H9 (cell line): ENCODE results near the gene AQP5. TPM values are rescaled to one million over a fixed set of nuclear protein-coding genes. Genes with fewer than 3 reads are reported as not detected.

Experiments
- DNase-seq: peaks from one replicate; pipeline ENCODE4 v3.0.0-alpha.2; 2017
- H2AFZ ChIP-seq: one replicate; pipeline ENCODE4 v1.6.1; 2013; ENCODE audit warnings: mild to moderate bottlenecking, low read length, control low read depth, moderate library complexity
- H2AK5ac ChIP-seq: 2 replicates; pipeline ENCODE4 v1.6.1; 2013; ENCODE audit warnings: low read length, control low read depth, mixed read lengths; ENCODE audit not compliant: insufficient read length
- H2BK120ac ChIP-seq: one replicate; pipeline ENCODE4 v1.6.1; 2013; ENCODE audit warnings: low read depth, mild to moderate bottlenecking, low read length, control low read depth, inconsistent platforms; ENCODE audit not compliant: poor library complexity, severe bottlenecking
- H2BK12ac ChIP-seq: 2 replicates; pipeline ENCODE4 v1.6.1; 2013; ENCODE audit warnings: low read length, control low read depth, mixed read lengths, low read depth; ENCODE audit not compliant: insufficient read length
- H2BK15ac ChIP-seq: 2 replicates; pipeline ENCODE4 v1.6.1; 2013; ENCODE audit warnings: low read depth, low read length, control low read depth
- H2BK20ac ChIP-seq: one replicate; pipeline ENCODE4 v1.6.1; 2013; ENCODE audit warnings: low read depth, mild to moderate bottlenecking, low read length, control low read depth, inconsistent platforms; ENCODE audit not compliant: poor library complexity, severe bottlenecking
- H2BK5ac ChIP-seq: 2 replicates; pipeline ENCODE4 v1.6.1; 2013; ENCODE audit warnings: low read length, control low read depth, mixed read lengths; ENCODE audit not compliant: insufficient read length
- H3K14ac ChIP-seq: 2 replicates; pipeline ENCODE4 v1.6.1; 2013; ENCODE audit warnings: low read length, control low read depth; ENCODE audit not compliant: insufficient read depth
- H3K18ac ChIP-seq: 2 replicates; pipeline ENCODE4 v1.6.1; 2013; ENCODE audit warnings: low read depth, mild to moderate bottlenecking, mixed read lengths, low read length, control low read depth; ENCODE audit not compliant: insufficient read length
- H3K23ac ChIP-seq: 2 replicates; pipeline ENCODE4 v1.6.1; 2013; ENCODE audit warnings: low read length, control low read depth, mixed read lengths, low read depth; ENCODE audit not compliant: insufficient read length
- H3K23me2 ChIP-seq: 2 replicates; pipeline ENCODE4 v1.6.1; 2013; ENCODE audit warnings: low read depth, mild to moderate bottlenecking, mixed read lengths, low read length, control low read depth; ENCODE audit not compliant: insufficient read length, poor library complexity, severe bottlenecking
- H3K27ac ChIP-seq: 2 replicates; pipeline ENCODE4 v1.5.1; 2013; ENCODE audit warnings: low read length, control low read depth, mixed read lengths, low read depth; ENCODE audit not compliant: insufficient read length
- H3K27me3 ChIP-seq: 2 replicates; pipeline ENCODE4 v1.6.1; 2013; ENCODE audit warnings: low read length, control low read depth, inconsistent platforms; ENCODE audit not compliant: insufficient read depth
- H3K4ac ChIP-seq: 2 replicates; pipeline ENCODE4 v1.6.1; 2013; ENCODE audit warnings: low read depth, mild to moderate bottlenecking, control low read depth, inconsistent platforms, low read length, moderate library complexity
- H3K4me1 ChIP-seq: 2 replicates; pipeline ENCODE4 v1.6.1; 2013; ENCODE audit warnings: low read length, control low read depth, inconsistent platforms; ENCODE audit not compliant: insufficient read depth
- H3K4me2 ChIP-seq: 2 replicates; pipeline ENCODE4 v1.6.1; 2013; ENCODE audit warnings: low read length, control low read depth, mixed read lengths; ENCODE audit not compliant: insufficient read length, insufficient read depth
- H3K56ac ChIP-seq: 2 replicates; pipeline ENCODE4 v1.6.1; 2013; ENCODE audit warnings: low read depth, mild to moderate bottlenecking, mixed read lengths, low read length, control low read depth; ENCODE audit not compliant: insufficient read length
- H3K79me1 ChIP-seq: 2 replicates; pipeline ENCODE4 v1.6.1; 2013; ENCODE audit warnings: low read depth, mild to moderate bottlenecking, moderate library complexity, low read length, control low read depth, inconsistent platforms; ENCODE audit not compliant: insufficient read depth, poor library complexity, severe bottlenecking
- H3K79me2 ChIP-seq: 2 replicates; pipeline ENCODE4 v1.6.1; 2013; ENCODE audit warnings: low read length, control low read depth, inconsistent platforms; ENCODE audit not compliant: insufficient read depth
- H3K9ac ChIP-seq: 2 replicates; pipeline ENCODE4 v1.6.1; 2013; ENCODE audit warnings: low read length, control low read depth, mixed read lengths; ENCODE audit not compliant: insufficient read length; ENCODE audit errors: extremely low read depth
- H3K9me3 ChIP-seq: one replicate; pipeline ENCODE4 v1.6.1; 2013; ENCODE audit warnings: low read depth, low read length, inconsistent platforms; ENCODE audit not compliant: control insufficient read depth
- H3T11ph ChIP-seq: one replicate; pipeline ENCODE4 v1.6.1; 2013; ENCODE audit warnings: mild to moderate bottlenecking, low read length, control low read depth, inconsistent platforms
- H4K20me1 ChIP-seq: one replicate; pipeline ENCODE4 v1.6.1; 2013; ENCODE audit not compliant: control insufficient read depth, insufficient read length, insufficient read depth
- H4K5ac ChIP-seq: 2 replicates; pipeline ENCODE4 v1.6.1; 2013; ENCODE audit warnings: low read depth, mild to moderate bottlenecking, mixed read lengths, low read length, control low read depth; ENCODE audit not compliant: insufficient read length
- H4K8ac ChIP-seq: replicated peaks from 2 replicates; pipeline ENCODE4 v1.6.1; 2013; ENCODE audit warnings: low read length, control low read depth, mixed read lengths, low read depth; ENCODE audit not compliant: insufficient read length
- H4K91ac ChIP-seq: 2 replicates; pipeline ENCODE4 v1.6.1; 2013; ENCODE audit warnings: low read depth, mild to moderate bottlenecking, moderate library complexity, mixed read lengths, low read length, control low read depth; ENCODE audit not compliant: insufficient read length
- H3K27ac Mint-ChIP-seq, 3 experiments: 2 replicates in 2 of 3; 3 replicates in 1 of 3; pipeline ENCODE4 v1.8.0; 2020 to 2021; ENCODE audit warnings: mixed read lengths in 3 of 3, mild to moderate bottlenecking in 1 of 3, moderate library complexity in 1 of 3
- H3K27me3 Mint-ChIP-seq: 2 replicates; pipeline ENCODE4 v1.8.0; 2021; ENCODE audit warnings: low read depth, mild to moderate bottlenecking, moderate library complexity, mixed read lengths
- H3K36me3 Mint-ChIP-seq, 3 experiments: 2 replicates in 2 of 3; 3 replicates in 1 of 3; pipeline ENCODE4 v1.8.0; 2020 to 2021; ENCODE audit warnings: low read depth in 3 of 3, mixed read lengths in 3 of 3; ENCODE audit not compliant: insufficient read depth in 1 of 3
- H3K4me1 Mint-ChIP-seq, 2 experiments: 2 replicates each; pipeline ENCODE4 v1.8.0; 2020; ENCODE audit warnings: mixed read lengths in 2 of 2
- H3K4me3 Mint-ChIP-seq, 2 experiments: 2 replicates in 1 of 2; 3 replicates in 1 of 2; pipeline ENCODE4 v1.8.0; 2020 to 2021; ENCODE audit warnings: mild to moderate bottlenecking in 2 of 2, mixed read lengths in 2 of 2, moderate library complexity in 1 of 2
- H3K9me3 Mint-ChIP-seq, 2 experiments: 2 replicates in 1 of 2; 3 replicates in 1 of 2; pipeline ENCODE4 v1.8.0; 2020; ENCODE audit warnings: mild to moderate bottlenecking in 2 of 2, mixed read lengths in 2 of 2, moderate library complexity in 1 of 2
- CTCF ChIP-seq: fragments of 200-600 bp; sonication (generic); conservative IDR thresholded peaks from 3 replicates; pipeline ENCODE4 v1.8.0; 2021; ENCODE audit warnings: antibody characterized with exemption, mild to moderate bottlenecking
- WGBS: extraction: QIAGEN DNeasy Blood & Tissue Kit; methylation state at CpG from one replicate; pipeline ENCODE4 v1.1.7; 2013; ENCODE audit warnings: missing lambda C conversion rate, low lambda C conversion rate, mixed read lengths; ENCODE audit not compliant: insufficient read length; ENCODE audit errors: extremely low coverage; 5-methylcytosine and 5-hydroxymethylcytosine counted together
- total RNA-seq: library from RNA; stranded (reverse); gene quantifications from 2 replicates; pipeline ENCODE4 v1.2.1, GENCODE V29; 2021

Gene AQP5
- total RNA-seq, 1 experiment from 2014 or later = 2.8 TPM

- Mint-ChIP-seq H3K4me3 (peak overlapping the region; percentile 47 to 56; a peak in 2 of 5 replicates), H3K27ac (peak overlapping the region in 1 of 3 experiments; percentile 71; a peak in 2 of 7 replicates), H3K27me3 (peaks cover 27% of the 10 kb centered on the region), H3K9me3 (no peaks in the 10 kb centered on the region), H3K36me3 (no peaks in the 10 kb centered on the region), H3K4me1 (peaks cover 41 to 60% of the 10 kb centered on the region in 2 experiments)
- no peak overlapping the region for H3K56ac ChIP-seq
- H2AFZ ChIP-seq = no peak overlapping the region
- H3K79me1 ChIP-seq = no peaks in the 10 kb centered on the region
- no peak overlapping the region for H2BK120ac ChIP-seq
- H4K8ac ChIP-seq = no peak overlapping the region
- no peak overlapping the region for H2BK20ac ChIP-seq
- H3K23ac ChIP-seq = no peak overlapping the region
- H3K4ac ChIP-seq = no peak overlapping the region
- H4K20me1 ChIP-seq = no peaks in the 10 kb centered on the region
- no peak for TF ChIP-seq CTCF
- no CpG with 5 or more reads among the region's 9 CpGs for WGBS
- no peak for DNase-seq
- no peaks in the 10 kb centered on the region for H3K27me3 ChIP-seq
- H3K18ac ChIP-seq = no peak overlapping the region
- H3T11ph ChIP-seq = no peak overlapping the region
- no peak overlapping the region for H4K91ac ChIP-seq
- no peak overlapping the region for H2BK15ac ChIP-seq
- peak overlapping the region; percentile 69 for H3K4me2 ChIP-seq
- peaks cover 5% of the 10 kb centered on the region for H3K23me2 ChIP-seq
- no peaks in the 10 kb centered on the region for H3K79me2 ChIP-seq
- H2BK12ac ChIP-seq = no peak overlapping the region
- no peaks in the 10 kb centered on the region for H3K9me3 ChIP-seq
- no peak overlapping the region for H2BK5ac ChIP-seq
- H2AK5ac ChIP-seq = no peak overlapping the region
- H3K9ac ChIP-seq = no peak overlapping the region
- no peak overlapping the region for H4K5ac ChIP-seq
- H3K4me1 ChIP-seq = no peaks in the 10 kb centered on the region; the same call in 1 of the 2 replicates
- no peak overlapping the region for H3K14ac ChIP-seq
- no peak overlapping the region for H3K27ac ChIP-seq
Observed at GRCh38 chr12:49946086-49946485, 15.6 kb upstream of the AQP5 start.
